IMR-90 (cell line): ENCODE measurements around the gene GLG1. TPM values are rescaled to one million over a fixed set of nuclear protein-coding genes. Genes with fewer than 3 reads are reported as not detected.
A peak's percentile ranks its signal among the peaks of the same experiment; 100 is the strongest.

Source experiments
- ATAC-seq: fragments of 200-7000 bp; cut with Tn5 transposase; 2 replicates; pipeline ENCODE4 v1.9.1; 2020; ENCODE audit warnings: low read depth, mild to moderate bottlenecking, moderate library complexity
- BruUV-seq: library from RNA; stranded (reverse); fragments of 400-500 nt; replicated peaks from 2 replicates; lab custom pipeline; 2021; lab: Mats Ljungman, UMichigan
- CTCF ChIA-PET: fragments of 300-600 bp; formaldehyde crosslinking; extraction: SDS; loops from one replicate; lab custom pipeline; 2021; ENCODE audit warnings: antibody characterized with exemption; lab: Yijun Ruan, JAX
- POLR2A ChIA-PET: fragments of 300-600 bp; sonication (Branson Sonifier 250); formaldehyde crosslinking; loops from one replicate; lab custom pipeline; 2022; ENCODE audit warnings: antibody characterized with exemption; ENCODE audit not compliant: unreplicated experiment; lab: Charles Lee
- DNase-seq: peaks from one replicate; pipeline ENCODE4 v3.0.0; 2013
- H2AFZ ChIP-seq: replicated peaks from 2 replicates; pipeline ENCODE3; 2013; ENCODE audit warnings: low read length, mild to moderate bottlenecking; ENCODE audit not compliant: poor library complexity
- H2AK5ac ChIP-seq: 2 replicates; pipeline ENCODE4 v1.6.1; 2013; ENCODE audit warnings: low read depth, low read length, inconsistent platforms
- H2AK9ac ChIP-seq: replicated peaks from 2 replicates; pipeline ENCODE3; 2013; ENCODE audit warnings: mild to moderate bottlenecking, low read depth, low read length, moderate library complexity; ENCODE audit not compliant: poor library complexity
- H2BK120ac ChIP-seq: 2 replicates; pipeline ENCODE4 v1.6.1; 2013; ENCODE audit warnings: low read depth, low read length, inconsistent platforms
- H2BK15ac ChIP-seq: 3 replicates; pipeline ENCODE4 v1.6.1; 2013; ENCODE audit warnings: low read depth, low read length, inconsistent platforms
- H2BK20ac ChIP-seq: 2 replicates; pipeline ENCODE4 v1.6.1; 2013; ENCODE audit warnings: low read depth, mild to moderate bottlenecking, inconsistent platforms, low read length, moderate library complexity
- H2BK5ac ChIP-seq: 2 replicates; pipeline ENCODE4 v1.6.1; 2013; ENCODE audit warnings: mild to moderate bottlenecking, low read depth, low read length, inconsistent platforms; ENCODE audit not compliant: poor library complexity, severe bottlenecking
- H3K14ac ChIP-seq: replicated peaks from 2 replicates; pipeline ENCODE4 v1.6.1; 2013; ENCODE audit warnings: low read depth, low read length, inconsistent platforms
- H3K18ac ChIP-seq: 2 replicates; pipeline ENCODE4 v1.6.1; 2013; ENCODE audit warnings: low read depth, low read length, control low read depth
- H3K23ac ChIP-seq: 2 replicates; pipeline ENCODE4 v1.6.1; 2013; ENCODE audit warnings: low read depth, low read length, inconsistent platforms
- H3K27ac ChIP-seq: 2 replicates; pipeline ENCODE4 v1.5.1; 2013; ENCODE audit warnings: mild to moderate bottlenecking, control low read depth, low read length; ENCODE audit not compliant: insufficient read depth
- H3K27me3 ChIP-seq: 2 replicates; pipeline ENCODE4 v1.6.1; 2013; ENCODE audit warnings: low read length; ENCODE audit not compliant: control insufficient read depth, insufficient read depth
- H3K36me3 ChIP-seq: 2 replicates; pipeline ENCODE4 v1.6.1; 2013; ENCODE audit warnings: low read length, mixed read lengths; ENCODE audit not compliant: control insufficient read depth, insufficient read depth
- H3K4ac ChIP-seq: 2 replicates; pipeline ENCODE4 v1.6.1; 2013; ENCODE audit warnings: low read depth, low read length, inconsistent platforms
- H3K4me1 ChIP-seq: 2 replicates; pipeline ENCODE4 v1.6.1; 2013; ENCODE audit warnings: low read length, mixed read lengths; ENCODE audit not compliant: control insufficient read depth, insufficient read depth
- H3K4me2 ChIP-seq: 2 replicates; pipeline ENCODE4 v1.6.1; 2013; ENCODE audit warnings: low read depth, mild to moderate bottlenecking, control low read depth, low read length, moderate library complexity
- H3K4me3 ChIP-seq: 2 replicates; pipeline ENCODE4 v1.5.1; 2013; ENCODE audit warnings: low read depth, mild to moderate bottlenecking, control low read depth, low read length, moderate library complexity; ENCODE audit not compliant: insufficient read depth
- H3K56ac ChIP-seq: 2 replicates; pipeline ENCODE4 v1.6.1; 2013; ENCODE audit warnings: low read length, inconsistent platforms; ENCODE audit not compliant: insufficient read depth; ENCODE audit errors: extremely low read depth
- H3K79me1 ChIP-seq, 2 experiments: 2 replicates each; pipeline ENCODE4 v1.6.1; 2013; ENCODE audit warnings: low read length in 2 of 2, inconsistent platforms in 1 of 2, low read depth in 1 of 2
- H3K9ac ChIP-seq: 2 replicates; pipeline ENCODE4 v1.6.1; 2013; ENCODE audit warnings: low read depth, low read length, control low read depth
- H3K9me1 ChIP-seq: 2 replicates; pipeline ENCODE4 v1.6.1; 2013; ENCODE audit warnings: low read length, inconsistent platforms; ENCODE audit not compliant: insufficient read depth
- H3K9me3 ChIP-seq: 2 replicates; pipeline ENCODE4 v1.6.1; 2013; ENCODE audit warnings: low read length; ENCODE audit not compliant: control insufficient read depth, insufficient read depth
- H4K20me1 ChIP-seq: 2 replicates; pipeline ENCODE4 v1.6.1; 2013; ENCODE audit warnings: low read length, inconsistent platforms; ENCODE audit not compliant: insufficient read depth
- H4K5ac ChIP-seq: 2 replicates; pipeline ENCODE4 v1.6.1; 2013; ENCODE audit warnings: mild to moderate bottlenecking, low read depth, low read length, control low read depth
- H4K8ac ChIP-seq, 2 experiments: 2 replicates each; pipeline ENCODE4 v1.6.1; 2013; ENCODE audit warnings: low read depth in 2 of 2, low read length in 2 of 2, control low read depth in 1 of 2, inconsistent platforms in 1 of 2
- H4K91ac ChIP-seq: 2 replicates; pipeline ENCODE4 v1.6.1; 2013; ENCODE audit warnings: low read depth, low read length, inconsistent platforms; ENCODE audit not compliant: insufficient read depth
- RAD21 ChIP-seq: IDR thresholded peaks from 2 replicates; pipeline ENCODE4 v1.6.1; 2012; ENCODE audit warnings: low read length, improper control_type of control experiment
- RFX5 ChIP-seq: IDR thresholded peaks from 2 replicates; pipeline ENCODE4 v1.8.0; 2012; ENCODE audit warnings: low read depth, mild to moderate bottlenecking, low read length, moderate library complexity
- SMC3 ChIP-seq: fragments of 150-350 bp; IDR thresholded peaks from 2 replicates; pipeline ENCODE4 v1.6.1; 2016; ENCODE audit warnings: low read depth, mild to moderate bottlenecking, antibody characterized with exemption, low read length, moderate library complexity
- WGBS, 2 experiments: methylation state at CpG; one replicate each; pipeline versions ENCODE4 v1.1.5 to v1.1.7; 2013; ENCODE audit warnings: missing lambda C conversion rate in 2 of 2; ENCODE audit not compliant: insufficient read length in 1 of 2; ENCODE audit errors: extremely low coverage in 2 of 2; 5-methylcytosine and 5-hydroxymethylcytosine counted together
- dilution Hi-C: fragments of 300-500 bp; cut with HindIII; formaldehyde crosslinking; loops from one replicate; pipeline ENCODE4 v1.14.3; 2018; ENCODE audit warnings: low sequenced_read_pairs; ENCODE audit not compliant: unreplicated experiment
- in situ Hi-C: fragments of 300-500 bp; cut with MboI; formaldehyde crosslinking; loops from 3 replicates; pipeline ENCODE4 v1.14.3; 2019; ENCODE audit warnings: low sequenced_read_pairs, inconsistent platforms, mixed read lengths
- intact Hi-C: fragments of 100-400 bp; cut with micrococcal nuclease; formaldehyde crosslinking; loops from 2 replicates; pipeline ENCODE4 v1.10.0; 2022
- polyA plus RNA-seq, 3 experiments: library from polyadenylated mRNA; depleted of rRNA; stranded (reverse); fragments of >200 nt; gene quantifications; 2 replicates each; pipeline ENCODE4 v1.2.3, GENCODE V29; 2012; ENCODE audit warnings: low replicate concordance in 1 of 3
- total RNA-seq: library from RNA; depleted of rRNA; stranded (reverse); fragments of >200 nt; gene quantifications from 2 replicates; pipeline ENCODE4 v1.2.3, GENCODE V29; 2012
- TF ChIP-seq, protein P1 (sequence below): conservative IDR thresholded peaks from 2 replicates; pipeline ENCODE4 v1.5.1; 2012; ENCODE audit warnings: mild to moderate bottlenecking, low read depth, low read length, improper control_type of control experiment
- TF ChIP-seq, protein P2 (sequence below): fragments of 150-350 bp; IDR thresholded peaks from 2 replicates; pipeline ENCODE4 v1.6.1; 2016; ENCODE audit warnings: low read depth, mild to moderate bottlenecking, low read length, moderate library complexity, borderline replicate concordance

GLG1 gene
- total and polyA plus RNA-seq, 2 of the 4 experiments (the other 2 are of a cell fraction), result 91.0 to 107 TPM

DNA sequence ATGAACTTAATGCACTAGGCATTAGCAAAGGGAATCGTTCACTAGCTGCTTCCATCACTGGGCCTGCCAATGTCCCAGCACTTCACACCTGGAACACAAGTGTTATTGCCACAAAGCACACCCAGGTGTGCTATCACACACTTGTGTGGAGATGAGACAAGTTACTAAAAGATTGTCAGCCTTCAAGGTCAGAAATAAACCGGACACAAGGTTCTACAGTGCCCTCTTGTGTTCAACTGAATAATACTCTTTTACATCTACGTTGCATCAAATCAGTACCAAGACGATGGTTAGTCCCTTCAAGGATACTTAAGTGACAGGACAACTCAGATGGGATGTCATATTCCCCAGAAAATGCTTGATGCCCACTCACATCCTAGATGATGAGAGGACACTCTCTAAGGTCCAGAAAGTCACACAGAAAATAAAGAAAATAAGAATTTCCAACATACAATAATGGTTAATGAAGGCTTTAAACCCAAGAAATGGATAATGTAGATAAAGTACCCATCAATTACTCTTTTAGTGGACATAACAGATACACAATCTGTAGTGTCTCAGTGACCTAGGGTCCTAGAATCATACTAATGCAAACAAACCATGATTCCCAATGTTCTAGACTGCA lies 16.4 kb upstream of the GLG1 start:
- H2AK9ac ChIP-seq, result no peak overlapping the region
- H3K4me1 ChIP-seq, result peaks cover 4% of the 10 kb centered on the region
- no peak overlapping the region for H3K4me3 ChIP-seq
- dilution Hi-C loops (no loop called here), intact Hi-C loops (loop anchor here (5.0 kb wide), 2 partner anchors 121 to 311 kb away; no protein-coding TSS in a partner anchor), in situ Hi-C loops (loop anchor here (10.0 kb wide), 2 partner anchors 139 to 299 kb away; no protein-coding TSS in a partner anchor)
- no peak overlapping the region for H3K9ac ChIP-seq
- H4K8ac ChIP-seq, result no peak overlapping the region
- DNase-seq (peak; percentile 68), ATAC-seq (peak; percentile 56)
- H2BK5ac ChIP-seq, result no peak overlapping the region
- no peak overlapping the region for H2BK15ac ChIP-seq
- no peak overlapping the region for H2AFZ ChIP-seq
- BruUV-seq, result no TSS peak
- POLR2A ChIA-PET, result no interaction called here
- H4K5ac ChIP-seq, result no peak overlapping the region
- H3K56ac ChIP-seq, result no peak overlapping the region
- no peak overlapping the region; the same call in 1 of the 2 replicates for H2AK5ac ChIP-seq
- H2BK120ac ChIP-seq, result no peak overlapping the region
- no peaks in the 10 kb centered on the region for H3K9me1 ChIP-seq
- H4K91ac ChIP-seq, result no peak overlapping the region
- H4K20me1 ChIP-seq, result peaks cover 13% of the 10 kb centered on the region
- TF ChIP-seq, protein P1, sequence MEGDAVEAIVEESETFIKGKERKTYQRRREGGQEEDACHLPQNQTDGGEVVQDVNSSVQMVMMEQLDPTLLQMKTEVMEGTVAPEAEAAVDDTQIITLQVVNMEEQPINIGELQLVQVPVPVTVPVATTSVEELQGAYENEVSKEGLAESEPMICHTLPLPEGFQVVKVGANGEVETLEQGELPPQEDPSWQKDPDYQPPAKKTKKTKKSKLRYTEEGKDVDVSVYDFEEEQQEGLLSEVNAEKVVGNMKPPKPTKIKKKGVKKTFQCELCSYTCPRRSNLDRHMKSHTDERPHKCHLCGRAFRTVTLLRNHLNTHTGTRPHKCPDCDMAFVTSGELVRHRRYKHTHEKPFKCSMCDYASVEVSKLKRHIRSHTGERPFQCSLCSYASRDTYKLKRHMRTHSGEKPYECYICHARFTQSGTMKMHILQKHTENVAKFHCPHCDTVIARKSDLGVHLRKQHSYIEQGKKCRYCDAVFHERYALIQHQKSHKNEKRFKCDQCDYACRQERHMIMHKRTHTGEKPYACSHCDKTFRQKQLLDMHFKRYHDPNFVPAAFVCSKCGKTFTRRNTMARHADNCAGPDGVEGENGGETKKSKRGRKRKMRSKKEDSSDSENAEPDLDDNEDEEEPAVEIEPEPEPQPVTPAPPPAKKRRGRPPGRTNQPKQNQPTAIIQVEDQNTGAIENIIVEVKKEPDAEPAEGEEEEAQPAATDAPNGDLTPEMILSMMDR, result peak; percentile 67
- TF ChIP-seq SMC3 (peak; percentile 50), RFX5 (no peak), RAD21 (peak; percentile 78)
- TF ChIP-seq, protein P2, sequence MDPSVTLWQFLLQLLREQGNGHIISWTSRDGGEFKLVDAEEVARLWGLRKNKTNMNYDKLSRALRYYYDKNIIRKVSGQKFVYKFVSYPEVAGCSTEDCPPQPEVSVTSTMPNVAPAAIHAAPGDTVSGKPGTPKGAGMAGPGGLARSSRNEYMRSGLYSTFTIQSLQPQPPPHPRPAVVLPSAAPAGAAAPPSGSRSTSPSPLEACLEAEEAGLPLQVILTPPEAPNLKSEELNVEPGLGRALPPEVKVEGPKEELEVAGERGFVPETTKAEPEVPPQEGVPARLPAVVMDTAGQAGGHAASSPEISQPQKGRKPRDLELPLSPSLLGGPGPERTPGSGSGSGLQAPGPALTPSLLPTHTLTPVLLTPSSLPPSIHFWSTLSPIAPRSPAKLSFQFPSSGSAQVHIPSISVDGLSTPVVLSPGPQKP, result no peak
- H3K79me1 ChIP-seq, result peaks cover 12 to 31% of the 10 kb centered on the region in 2 experiments; a peak in 3 of 4 replicates
- no peaks in the 10 kb centered on the region for H3K9me3 ChIP-seq
- no peak overlapping the region for H3K4ac ChIP-seq
- H3K23ac ChIP-seq, result no peak overlapping the region
- H3K27me3 ChIP-seq, result no peaks in the 10 kb centered on the region
- CTCF ChIA-PET, result interaction anchor here (0.7 to 0.8 kb wide), 3 partner anchors 8 to 147 kb away, joined by 3 read pairs; partner anchors contain the start of gene GLG1
- no peak overlapping the region for H3K4me2 ChIP-seq
- H2BK20ac ChIP-seq, result no peak overlapping the region
- no peak overlapping the region for H3K27ac ChIP-seq
- no peak overlapping the region for H3K14ac ChIP-seq
- 20% methylated on average over 1 of the region's 4 CpGs; no CpG with 5 or more reads in 1 of the 2 experiments for WGBS, 2 experiments
- H3K36me3 ChIP-seq, result peaks cover 28% of the 10 kb centered on the region
- no peak overlapping the region for H3K18ac ChIP-seq
